PFSK-1 (cell line): ENCODE measurements around the gene ZNF420. TPM values are rescaled to one million over a fixed set of nuclear protein-coding genes. Genes with fewer than 3 reads are reported as not detected.

Experiments used
- FOXP2 ChIP-seq: optimal IDR thresholded peaks from 2 replicates; pipeline ENCODE3; 2011; ENCODE audit warnings: borderline replicate concordance, control low read depth, inconsistent platforms; ENCODE audit not compliant: insufficient read depth; ENCODE audit errors: extremely low read length, extremely low read depth
- POLR2AphosphoS5 ChIP-seq: IDR thresholded peaks from 2 replicates; pipeline ENCODE4 v1.6.1; 2012; ENCODE audit warnings: low read depth, mild to moderate bottlenecking, control low read depth, low read length, moderate library complexity
- REST ChIP-seq, 2 experiments: IDR thresholded peaks; 2 replicates each; pipeline versions ENCODE4 v1.6.1 to v1.8.0; 2011 to 2012; ENCODE audit warnings: low read depth in 2 of 2, low read length in 2 of 2, control low read depth in 1 of 2, inconsistent platforms in 1 of 2, mild to moderate bottlenecking in 1 of 2, moderate library complexity in 1 of 2; ENCODE audit not compliant: insufficient read depth in 1 of 2
- SIN3A ChIP-seq: IDR thresholded peaks from 2 replicates; pipeline ENCODE4 v1.6.1; 2012; ENCODE audit warnings: mild to moderate bottlenecking, low read length, moderate library complexity, borderline replicate concordance; ENCODE audit not compliant: insufficient read depth
- TAF1 ChIP-seq: IDR thresholded peaks from 2 replicates; pipeline ENCODE4 v1.6.1; 2012; ENCODE audit warnings: low read length, control low read depth, borderline replicate concordance; ENCODE audit not compliant: insufficient read depth
- polyA plus RNA-seq: library from polyadenylated mRNA; unstranded; fragments of >200 nt; gene quantifications from one replicate; pipeline ENCODE4 v1.2.1, GENCODE V29; 2012; ENCODE audit warnings: low read depth, missing spikeins; ENCODE audit not compliant: insufficient read length

The ZNF420 gene
- polyA plus RNA-seq, result 3.2 TPM

- TF ChIP-seq REST (IDR thresholded peaks at IDR 0.05; ENCODE audit: insufficient read depth in 1 of 2, low read depth in 2 of 2, low read length in 2 of 2) (0 out of 4 replicates have a peak, but pooled peaks of 1 of the 2 experiments have one; percentile 13), TAF1 (peak; percentile 77; the same call in 1 of the 2 replicates), SIN3A (0 out of 2 replicates have a peak, but pooled peaks have one; percentile 58), POLR2AphosphoS5 (peak; percentile 68), FOXP2 (no peak)
Measured at GRCh38 chr19:37077934-37078716, at the start of gene ZNF420. TSS of gene ZNF420 (plus strand) at chr19:37078433. CDS start at chr19:37089119, 10,686 bp downstream.

DNA sequence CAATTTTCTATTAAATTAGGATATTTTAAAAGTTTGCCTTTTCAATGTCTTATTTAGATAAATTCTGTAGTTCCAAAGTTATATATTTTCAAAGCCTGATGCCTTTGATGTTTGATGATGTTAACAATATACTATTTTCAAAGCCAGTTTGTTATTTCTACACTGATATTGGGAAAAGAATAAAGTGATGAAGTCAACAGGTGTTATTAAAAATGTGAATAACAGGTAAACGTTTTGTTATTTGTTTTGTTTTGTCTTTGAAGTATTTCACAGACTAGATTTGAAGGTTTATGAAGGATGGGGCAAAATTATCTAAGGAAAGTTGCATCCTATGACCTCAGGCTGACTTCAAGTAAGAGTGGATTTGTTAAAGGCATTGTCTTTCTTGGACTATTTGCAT lies 33.1 kb upstream of the ZNF420 start:
- TF ChIP-seq TAF1, result no peak
- TF ChIP-seq REST (IDR thresholded peaks at IDR 0.05; ENCODE audit: insufficient read depth in 1 of 2, low read depth in 2 of 2, low read length in 2 of 2), result no peak
- TF ChIP-seq SIN3A, result no peak
- no peak for TF ChIP-seq POLR2AphosphoS5
- TF ChIP-seq FOXP2, result no peak

- TF ChIP-seq SIN3A, result no peak
- no peak for TF ChIP-seq FOXP2
- TF ChIP-seq TAF1, result no peak
- TF ChIP-seq POLR2AphosphoS5, result no peak
- TF ChIP-seq REST (IDR thresholded peaks at IDR 0.05; ENCODE audit: insufficient read depth in 1 of 2, low read depth in 2 of 2, low read length in 2 of 2), result no peak
Measured at GRCh38 chr19:37055330-37055729, 22.9 kb upstream of the ZNF420 start.

DNA sequence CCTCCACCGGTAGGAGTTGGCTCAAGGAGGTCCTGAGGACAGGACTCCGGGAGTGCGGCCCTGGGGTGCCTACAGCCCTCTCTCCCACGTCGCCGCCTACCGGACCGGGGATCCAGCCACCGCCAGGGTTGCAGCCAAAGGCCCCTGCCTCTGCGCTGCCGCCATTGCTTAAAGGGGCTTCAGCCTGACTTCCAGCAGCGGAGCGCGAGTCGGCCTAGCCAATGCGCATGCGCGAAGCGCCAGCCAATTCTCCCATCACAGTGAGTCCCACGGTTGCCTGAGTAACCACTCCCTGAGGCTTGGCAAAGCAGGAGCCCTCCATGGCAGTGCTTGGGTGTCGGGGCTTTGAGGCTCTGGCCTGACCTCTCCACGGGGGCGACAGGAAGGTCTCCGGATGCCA lies 21.5 kb upstream of the ZNF420 start:
- TF ChIP-seq REST (IDR thresholded peaks at IDR 0.05; ENCODE audit: insufficient read depth in 1 of 2, low read depth in 2 of 2, low read length in 2 of 2) (no peak), SIN3A (no peak), POLR2AphosphoS5 (no peak), TAF1 (no peak), FOXP2 (no peak)
